ENCODE measurements around the gene DAB2IP.

- TF ChIP-seq CTCF (IDR thresholded peaks at IDR 0.05; ENCODE audit: insufficient read depth, low read depth, low read length) (no peak), EZH2 (IDR thresholded peaks at IDR 0.05; ENCODE audit: insufficient read depth, low read length) (no peak)
These were observed 47.2 kb upstream of the DAB2IP start for GRCh38 chr9:121604242-121604641.
